ENCODE measurements around the gene RAB33B. TPM values are rescaled to one million over a fixed set of nuclear protein-coding genes. Genes with fewer than 3 reads are reported as not detected.
"Not testable (repeated sequence)": the region's sequence is repeated elsewhere in the genome, so short reads cannot be mapped to it uniquely, and the experiment has no call there.

RAB33B gene
- polyA plus RNA-seq, 6 donors from 2014 or later, result 7.8 to 15.3 (median 12.8) TPM

- Mint-ChIP-seq H3K9me3 (no peaks in the 10 kb centered on the region), H3K27ac (peak overlapping the region in 1 of 6 donors; percentile 97), H3K36me3 (no peaks in the 10 kb centered on the region), H3K4me1 (peaks cover 30 to 46% (median 41%) of the 10 kb centered on the region in 3 donors), H3K4me3 (peak overlapping the region in 2 of 8 donors; percentile 95 to 97), H3K27me3 (no peaks in the 10 kb centered on the region)
- ATAC-seq (ENCODE audit: low read depth in 2 of 2) (no peak), DNase-seq (no peak)
Observed at GRCh38 chr4:139451997-139452396, 1.9 kb upstream of the RAB33B start.

- Mint-ChIP-seq H3K9me3 (no peaks in the 10 kb centered on the region), H3K27ac (peak overlapping the region; percentile 97 to 100 (median 99)), H3K4me3 (peak overlapping the region; percentile 85 to 100 (median 96)), H3K27me3 (no peaks in the 10 kb centered on the region), H3K36me3 (no peaks in the 10 kb centered on the region), H3K4me1 (peaks cover 34 to 52% (median 49%) of the 10 kb centered on the region in 3 donors)
- DNase-seq, result peak; percentile 78
- peak; percentile 52 to 54 for ATAC-seq (ENCODE audit: low read depth in 2 of 2)
Observed at GRCh38 chr4:139453041-139453370, 915 bp upstream of the RAB33B start.

- Mint-ChIP-seq H3K36me3 (peaks cover 0 to 4% of the 10 kb centered on the region in 2 donors), H3K4me1 (peaks cover 39 to 57% (median 54%) of the 10 kb centered on the region in 3 donors), H3K4me3 (peak overlapping the region; percentile 85 to 100 (median 96)), H3K27ac (peak overlapping the region; percentile 97 to 100 (median 99)), H3K27me3 (no peaks in the 10 kb centered on the region), H3K9me3 (no peaks in the 10 kb centered on the region)
- ATAC-seq (ENCODE audit: low read depth in 2 of 2) (peak; percentile 82), DNase-seq (peak; percentile 97)
Observed at GRCh38 chr4:139453371-139454110, 380 bp upstream of the RAB33B start.

GRCh38 chr4:139455126-139455538 lies 1.2 kb downstream of the RAB33B start:
- H3K27ac Mint-ChIP-seq, result peak overlapping the region in 5 of 6 donors; percentile 84 to 99 (median 96)
- H3K36me3 Mint-ChIP-seq, result peaks cover 0 to 11% of the 10 kb centered on the region in 2 donors
- ATAC-seq (ENCODE audit: low read depth in 2 of 2) (no peak), DNase-seq (no peak)
- no peaks in the 10 kb centered on the region for H3K27me3 Mint-ChIP-seq
- no peaks in the 10 kb centered on the region for H3K9me3 Mint-ChIP-seq
- peak overlapping the region; percentile 85 to 100 (median 96) for H3K4me3 Mint-ChIP-seq
- H3K4me1 Mint-ChIP-seq, result peaks cover 52 to 73% (median 70%) of the 10 kb centered on the region in 3 donors

- Mint-ChIP-seq H3K9me3 (no peaks in the 10 kb centered on the region), H3K4me3 (no peak overlapping the region), H3K36me3 (peaks cover 0 to 11% of the 10 kb centered on the region in 2 donors), H3K4me1 (peaks cover 58 to 79% (median 75%) of the 10 kb centered on the region in 3 donors), H3K27ac (peak overlapping the region in 1 of 6 donors; percentile 11), H3K27me3 (no peaks in the 10 kb centered on the region)
- no peak for ATAC-seq (ENCODE audit: low read depth in 2 of 2)
- DNase-seq, result no peak
Observed at GRCh38 chr4:139457318-139457717, 3.4 kb downstream of the RAB33B start.

- Mint-ChIP-seq H3K27ac (peak overlapping the region in 1 of 6 donors; percentile 8), H3K27me3 (no peaks in the 10 kb centered on the region), H3K9me3 (no peaks in the 10 kb centered on the region), H3K36me3 (peaks cover 0 to 11% of the 10 kb centered on the region in 2 donors), H3K4me1 (peaks cover 53 to 71% (median 65%) of the 10 kb centered on the region in 3 donors), H3K4me3 (peak overlapping the region in 3 of 8 donors; percentile 30 to 63 (median 44))
- ATAC-seq (ENCODE audit: low read depth in 2 of 2) (no peak), DNase-seq (no peak)
Observed at GRCh38 chr4:139458543-139458942, 4.6 kb downstream of the RAB33B start.

- Mint-ChIP-seq H3K27ac (peak overlapping the region in 1 of 6 donors; percentile 64), H3K9me3 (no peaks in the 10 kb centered on the region), H3K4me1 (peaks cover 52 to 72% (median 68%) of the 10 kb centered on the region in 3 donors), H3K4me3 (peak overlapping the region in 1 of 8 donors; percentile 30), H3K36me3 (peaks cover 0 to 11% of the 10 kb centered on the region in 2 donors), H3K27me3 (no peaks in the 10 kb centered on the region)
- DNase-seq, result no peak
- no peak for ATAC-seq (ENCODE audit: low read depth in 2 of 2)
Observed at GRCh38 chr4:139458999-139459398, 5.1 kb downstream of the RAB33B start.

- H3K4me3 Mint-ChIP-seq, result no peak overlapping the region
- DNase-seq, result no peak
- H3K9me3 Mint-ChIP-seq, result no peaks in the 10 kb centered on the region
- H3K27ac Mint-ChIP-seq, result no peak overlapping the region
- ATAC-seq (ENCODE audit: low read depth in 2 of 2), result no peak
- H3K36me3 Mint-ChIP-seq, result peaks cover 0 to 11% of the 10 kb centered on the region in 2 donors
- H3K27me3 Mint-ChIP-seq, result no peaks in the 10 kb centered on the region
- peaks cover 37 to 58% (median 57%) of the 10 kb centered on the region in 3 donors for H3K4me1 Mint-ChIP-seq
Observed at GRCh38 chr4:139460565-139460964, 6.6 kb downstream of the RAB33B start.

- peaks cover 0 to 11% of the 10 kb centered on the region in 2 donors for H3K36me3 Mint-ChIP-seq
- no peaks in the 10 kb centered on the region for H3K9me3 Mint-ChIP-seq
Observed at GRCh38 chr4:139461022-139461628, 7.2 kb downstream of the RAB33B start.

GRCh38 chr4:139464512-139464911 lies 10.6 kb downstream of the RAB33B start:
- H3K36me3 Mint-ChIP-seq, result peaks cover 17 to 18% of the 10 kb centered on the region in 2 donors
- not testable (repeated sequence) for ATAC-seq (ENCODE audit: low read depth in 2 of 2); H3K27me3 Mint-ChIP-seq; DNase-seq; H3K27ac Mint-ChIP-seq; H3K4me3 Mint-ChIP-seq
- H3K9me3 Mint-ChIP-seq, result peaks cover 6 to 18% (median 15%) of the 10 kb centered on the region in 7 donors
- H3K4me1 Mint-ChIP-seq, result peaks cover 20 to 43% (median 40%) of the 10 kb centered on the region in 3 donors

More at GRCh38 chr4:139461022-139461628, 7.2 kb downstream of the RAB33B start:
- Mint-ChIP-seq H3K27me3 (no peaks in the 10 kb centered on the region), H3K27ac (peak overlapping the region in 1 of 6 donors; percentile 63), H3K4me3 (no peak overlapping the region), H3K4me1 (peaks cover 33 to 56% (median 53%) of the 10 kb centered on the region in 3 donors)
- no peak for ATAC-seq (ENCODE audit: low read depth in 2 of 2)
- DNase-seq, result no peak

GRCh38 chr4:139465922-139466321 lies 12.0 kb downstream of the RAB33B start:
- ATAC-seq (ENCODE audit: low read depth in 2 of 2) (no peak), DNase-seq (no peak)
- Mint-ChIP-seq H3K27me3 (no peaks in the 10 kb centered on the region), H3K4me3 (no peak overlapping the region), H3K4me1 (peaks cover 25 to 49% (median 43%) of the 10 kb centered on the region in 3 donors), H3K36me3 (peaks cover 22 to 25% of the 10 kb centered on the region in 2 donors), H3K27ac (no peak overlapping the region), H3K9me3 (peaks cover 6 to 21% (median 16%) of the 10 kb centered on the region in 7 donors)

- H3K27me3 Mint-ChIP-seq; H3K27ac Mint-ChIP-seq; ATAC-seq (ENCODE audit: low read depth in 2 of 2); H3K4me3 Mint-ChIP-seq; DNase-seq: not testable (repeated sequence)
- Mint-ChIP-seq H3K36me3 (peaks cover 25 to 35% of the 10 kb centered on the region in 2 donors), H3K4me1 (peaks cover 30 to 54% (median 44%) of the 10 kb centered on the region in 3 donors), H3K9me3 (peaks cover 6 to 30% (median 17%) of the 10 kb centered on the region in 7 donors)
Observed at GRCh38 chr4:139468756-139469155, 14.8 kb downstream of the RAB33B start.

- H3K27me3 Mint-ChIP-seq, result no peaks in the 10 kb centered on the region
- H3K4me3 Mint-ChIP-seq, result no peak overlapping the region
- H3K9me3 Mint-ChIP-seq, result peaks cover 6 to 30% (median 17%) of the 10 kb centered on the region in 7 donors
- peak overlapping the region in 1 of 6 donors; percentile 43 for H3K27ac Mint-ChIP-seq
- peaks cover 30 to 50% (median 40%) of the 10 kb centered on the region in 3 donors for H3K4me1 Mint-ChIP-seq
- ATAC-seq (ENCODE audit: low read depth in 2 of 2) (no peak), DNase-seq (no peak)
- H3K36me3 Mint-ChIP-seq, result peaks cover 25 to 35% of the 10 kb centered on the region in 2 donors
Observed at GRCh38 chr4:139469216-139469615, 15.3 kb downstream of the RAB33B start.
